Fibroblast of lung (primary cell): ENCODE measurements around the gene PCDHGB6. TPM values are rescaled to one million over a fixed set of nuclear protein-coding genes. Genes with fewer than 3 reads are reported as not detected.

Source experiments
- DNase-seq, 2 donors: peaks; one replicate each; pipeline versions ENCODE4 v3.0.0 to v3.0.0-alpha.2; 2010; ENCODE audit warnings: low read depth in 2 of 2
- H2AFZ ChIP-seq: 2 replicates; pipeline ENCODE4 v1.5.1; 2012; ENCODE audit warnings: low read length, control low read depth, inconsistent platforms
- H3K27ac ChIP-seq: 2 replicates; pipeline ENCODE4 v1.5.1; 2011; ENCODE audit warnings: low read length, control low read depth; ENCODE audit not compliant: insufficient read depth
- H3K27me3 ChIP-seq: 2 replicates; pipeline ENCODE4 v1.5.1; 2011; ENCODE audit warnings: mild to moderate bottlenecking, low read length; ENCODE audit not compliant: control insufficient read depth, insufficient read depth
- H3K36me3 ChIP-seq: 2 replicates; pipeline ENCODE4 v1.5.1; 2011; ENCODE audit warnings: low read length; ENCODE audit not compliant: control insufficient read depth, insufficient read depth
- H3K4me1 ChIP-seq: 2 replicates; pipeline ENCODE4 v1.5.1; 2011; ENCODE audit warnings: low read length; ENCODE audit not compliant: control insufficient read depth, insufficient read depth; ENCODE audit errors: extremely low read depth
- H3K4me2 ChIP-seq: 2 replicates; pipeline ENCODE4 v1.5.1; 2011; ENCODE audit warnings: low read length, control low read depth; ENCODE audit not compliant: insufficient read depth; ENCODE audit errors: extremely low read depth
- H3K4me3 ChIP-seq, 4 experiments: fragments of 200-600 bp in 1 of 4; sonication (generic) in 1 of 4; replicated peaks in 1 of 4; 2 replicates each; pipeline ENCODE4 v1.5.1; 2011 to 2016; ENCODE audit warnings: low read length in 4 of 4, low read depth in 3 of 4, mild to moderate bottlenecking in 3 of 4, control low read depth in 2 of 4, inconsistent platforms in 1 of 4, mixed read lengths in 1 of 4; ENCODE audit not compliant: insufficient read depth in 1 of 4; ENCODE audit errors: control extremely low read depth in 1 of 4
- H3K79me2 ChIP-seq: 2 replicates; pipeline ENCODE4 v1.5.1; 2012; ENCODE audit warnings: mild to moderate bottlenecking, low read length, inconsistent platforms; ENCODE audit not compliant: control insufficient read depth, insufficient read depth
- H3K9ac ChIP-seq: 2 replicates; pipeline ENCODE4 v1.5.1; 2011; ENCODE audit warnings: mild to moderate bottlenecking, low read length, control low read depth; ENCODE audit not compliant: insufficient read depth
- H3K9me3 ChIP-seq: 2 replicates; pipeline ENCODE4 v1.5.1; 2012; ENCODE audit warnings: low read depth, low read length; ENCODE audit not compliant: control insufficient read depth, insufficient read depth
- H4K20me1 ChIP-seq: 2 replicates; pipeline ENCODE4 v1.5.1; 2011; ENCODE audit warnings: low read length; ENCODE audit not compliant: control insufficient read depth, insufficient read depth; ENCODE audit errors: extremely low read depth
- CTCF ChIP-seq, 2 donors: IDR thresholded peaks in 1 of 2; conservative IDR thresholded peaks in 1 of 2; 1 replicate in 1 of 2; 2 replicates in 1 of 2; pipeline ENCODE4 v1.5.1; 2011 to 2012; ENCODE audit warnings: low read length in 2 of 2, control low read depth in 1 of 2, inconsistent platforms in 1 of 2, low read depth in 1 of 2, mild to moderate bottlenecking in 1 of 2
- EZH2 ChIP-seq: IDR thresholded peaks from 2 replicates; pipeline ENCODE4 v1.5.1; 2012; ENCODE audit warnings: low read length, control low read depth, mild to moderate bottlenecking; ENCODE audit errors: missing control alignments
- polyA plus RNA-seq, 2 donors: library from polyadenylated mRNA; depleted of rRNA in 1 of 2; stranded (reverse) in 1 of 2; unstranded in 1 of 2; fragments of >200 nt; gene quantifications; 2 replicates each; pipeline ENCODE4 v1.2.1, GENCODE V29; 2011 to 2012; ENCODE audit warnings: missing spikeins in 1 of 2
- total RNA-seq: library from RNA; depleted of rRNA; stranded (reverse); fragments of >200 nt; gene quantifications from 2 replicates; pipeline ENCODE4 v1.2.1, GENCODE V29; 2014

PCDHGB6 gene
- total and polyA plus RNA-seq, 2 donors (not counting 1 experiment from before 2014, with no cell fraction given) = 2.6 to 4.3 TPM

GRCh38 chr5:141439411-141440141 is 31.8 kb downstream of the PCDHGB6 start:
- Histone ChIP-seq H3K4me1 (no peaks in the 10 kb centered on the region), H3K9me3 (no peaks in the 10 kb centered on the region), H3K27ac (no peak overlapping the region), H4K20me1 (no peaks in the 10 kb centered on the region), H3K9ac (no peak overlapping the region), H3K4me3 (no peak overlapping the region), H3K4me2 (no peak overlapping the region), H3K36me3 (no peaks in the 10 kb centered on the region), H3K27me3 (no peaks in the 10 kb centered on the region), H3K79me2 (no peaks in the 10 kb centered on the region), H2AFZ (no peak overlapping the region)
- DNase-seq = peak in 1 of 2 donors; percentile 52
- TF ChIP-seq EZH2 (no peak), CTCF (conservative IDR thresholded peaks at IDR 0.05 in 1 of 2, IDR thresholded peaks at IDR 0.05 in 1 of 2; ENCODE audit: low read depth in 1 of 2, low read length in 2 of 2) (no peak)

DNA sequence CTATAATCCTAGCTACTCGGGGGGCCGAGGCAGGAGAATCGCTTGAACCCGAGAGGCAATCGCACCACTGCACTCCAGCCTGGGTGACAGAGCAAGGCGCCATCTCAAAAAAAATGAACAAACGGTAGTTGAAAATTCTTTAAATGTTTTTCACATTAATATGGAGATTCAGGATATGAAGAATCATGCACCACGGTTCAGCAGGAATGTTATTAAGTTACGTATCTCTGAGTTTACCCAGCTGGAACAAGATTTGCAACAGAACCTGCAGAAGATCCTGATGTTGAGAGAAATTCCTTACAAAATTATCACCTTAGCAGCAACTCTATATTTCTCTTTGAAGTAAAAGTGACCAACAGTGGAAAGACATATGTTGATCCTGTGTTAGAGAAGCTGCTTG is 32.5 kb downstream of the PCDHGB6 start:
- TF ChIP-seq CTCF (conservative IDR thresholded peaks at IDR 0.05 in 1 of 2, IDR thresholded peaks at IDR 0.05 in 1 of 2; ENCODE audit: low read depth in 1 of 2, low read length in 2 of 2) (no peak), EZH2 (no peak)
- Histone ChIP-seq H3K9ac (no peak overlapping the region), H3K4me2 (no peak overlapping the region), H3K27me3 (no peaks in the 10 kb centered on the region), H4K20me1 (no peaks in the 10 kb centered on the region), H3K79me2 (no peaks in the 10 kb centered on the region), H3K4me1 (no peaks in the 10 kb centered on the region), H3K27ac (no peak overlapping the region), H3K4me3 (no peak overlapping the region), H3K9me3 (no peaks in the 10 kb centered on the region), H3K36me3 (no peaks in the 10 kb centered on the region), H2AFZ (no peak overlapping the region)
- DNase-seq = no peak

DNA sequence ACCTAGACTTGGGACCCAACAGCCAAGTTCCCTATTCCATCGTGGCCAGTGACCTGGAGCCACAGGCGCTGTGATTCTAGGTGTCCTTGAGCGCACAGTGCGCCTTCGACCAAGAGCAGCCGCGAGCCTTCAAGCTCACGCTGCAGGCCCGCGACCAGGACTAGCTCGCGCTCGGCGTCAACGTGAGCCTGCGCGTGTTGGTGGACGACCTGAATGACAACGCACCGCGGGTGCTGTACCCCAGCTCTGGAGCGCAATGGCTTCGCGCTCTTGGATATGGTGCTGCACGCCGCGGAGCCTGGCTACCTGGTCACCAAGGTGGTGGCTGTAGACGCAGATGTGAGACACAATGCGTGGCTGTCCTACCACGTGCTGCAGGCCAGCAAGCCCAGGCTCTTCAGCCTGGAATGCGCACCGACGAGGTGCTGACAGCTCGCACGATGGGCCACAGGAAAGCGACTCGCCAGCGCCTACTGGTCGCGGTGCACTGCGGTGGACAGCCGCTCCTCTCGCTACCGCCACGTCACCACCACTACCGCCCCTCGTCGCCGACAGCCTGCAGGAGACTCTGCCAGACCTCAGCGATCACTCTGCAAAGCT is 33.9 kb downstream of the PCDHGB6 start:
- Histone ChIP-seq H3K36me3 (no peaks in the 10 kb centered on the region), H3K4me2 (no peak overlapping the region), H3K79me2 (no peaks in the 10 kb centered on the region), H3K4me1 (no peaks in the 10 kb centered on the region), H3K9ac (no peak overlapping the region), H4K20me1 (no peaks in the 10 kb centered on the region), H3K4me3 (no peak overlapping the region), H3K27me3 (no peaks in the 10 kb centered on the region), H3K27ac (no peak overlapping the region), H2AFZ (no peak overlapping the region), H3K9me3 (no peaks in the 10 kb centered on the region)
- no peak for TF ChIP-seq EZH2
- no peak for DNase-seq

Other genes starting within 250 kb of the PCDHGB6 start
Only the 30 nearest of the 37 such genes appear.
- gene PCDHB10, start 215.7 kb upstream of the PCDHGB6 start, total RNA-seq = 0.77 and 2.0 TPM in 2 replicates
- gene PCDHB10, start 215.7 kb upstream of the PCDHGB6 start, polyA plus RNA-seq = 0.28 and 0.78 TPM in 2 replicates
- 0.77 and 1.7 TPM in 2 replicates for gene PCDHB11, start 208.4 kb upstream of the PCDHGB6 start, total RNA-seq
- gene PCDHB11, start 208.4 kb upstream of the PCDHGB6 start, polyA plus RNA-seq = 0.11 and 0.36 TPM in 2 replicates
- gene PCDHB12, start 199.3 kb upstream of the PCDHGB6 start, total RNA-seq = 0.26 and 0.66 TPM in 2 replicates
- 0.02 and 0.27 TPM in 2 replicates for gene PCDHB12, start 199.3 kb upstream of the PCDHGB6 start, polyA plus RNA-seq
- 0.26 and 1.5 TPM in 2 replicates for gene PCDHB13, start 194.1 kb upstream of the PCDHGB6 start, total RNA-seq
- gene PCDHB13, start 194.1 kb upstream of the PCDHGB6 start, polyA plus RNA-seq = 0.24 and 0.62 TPM in 2 replicates
- gene PCDHB14, start 184.7 kb upstream of the PCDHGB6 start, total RNA-seq = 0.77 and 1.7 TPM in 2 replicates
- gene PCDHB14, start 184.7 kb upstream of the PCDHGB6 start, polyA plus RNA-seq = 0.18 and 0.86 TPM in 2 replicates
- 0.77 and 1.8 TPM in 2 replicates for gene PCDHB15, start 162.6 kb upstream of the PCDHGB6 start, total RNA-seq
- 0.12 and 0.31 TPM in 2 replicates for gene PCDHB15, start 162.6 kb upstream of the PCDHGB6 start, polyA plus RNA-seq
- 0.66 TPM in 1 of 2 replicates, not detected in the other for gene SLC25A2, start 104.0 kb upstream of the PCDHGB6 start, total RNA-seq
- gene SLC25A2, start 104.0 kb upstream of the PCDHGB6 start, polyA plus RNA-seq = not detected in 2 replicates
- gene TAF7, start 87.2 kb upstream of the PCDHGB6 start, total RNA-seq = 87.1 and 107 TPM in 2 replicates
- gene TAF7, start 87.2 kb upstream of the PCDHGB6 start, polyA plus RNA-seq = 64.9 and 73.0 TPM in 2 replicates
- 1.0 and 1.8 TPM in 2 replicates for gene PCDHGA1, start 77.5 kb upstream of the PCDHGB6 start, total RNA-seq
- 1.1 and 1.6 TPM in 2 replicates for gene PCDHGA1, start 77.5 kb upstream of the PCDHGB6 start, polyA plus RNA-seq
- 2.8 and 4.5 TPM in 2 replicates for gene PCDHGA2, start 69.3 kb upstream of the PCDHGB6 start, total RNA-seq
- 4.2 and 5.8 TPM in 2 replicates for gene PCDHGA2, start 69.3 kb upstream of the PCDHGB6 start, polyA plus RNA-seq
- gene PCDHGA3, start 64.2 kb upstream of the PCDHGB6 start, total RNA-seq = 1.5 and 2.8 TPM in 2 replicates
- gene PCDHGA3, start 64.2 kb upstream of the PCDHGB6 start, polyA plus RNA-seq = 1.3 and 1.4 TPM in 2 replicates
- gene PCDHGB1, start 57.9 kb upstream of the PCDHGB6 start, total RNA-seq = 3.1 and 4.3 TPM in 2 replicates
- 1.7 TPM in 2 replicates for gene PCDHGB1, start 57.9 kb upstream of the PCDHGB6 start, polyA plus RNA-seq
- 2.8 and 7.6 TPM in 2 replicates for gene PCDHGA4, start 53.0 kb upstream of the PCDHGB6 start, total RNA-seq
- gene PCDHGA4, start 53.0 kb upstream of the PCDHGB6 start, polyA plus RNA-seq = 3.1 and 6.4 TPM in 2 replicates
- gene PCDHGB2, start 48.0 kb upstream of the PCDHGB6 start, total RNA-seq = 3.1 and 4.6 TPM in 2 replicates
- 2.3 and 5.7 TPM in 2 replicates for gene PCDHGB2, start 48.0 kb upstream of the PCDHGB6 start, polyA plus RNA-seq
- 1.5 and 2.6 TPM in 2 replicates for gene PCDHGA5, start 43.9 kb upstream of the PCDHGB6 start, total RNA-seq
- gene PCDHGA5, start 43.9 kb upstream of the PCDHGB6 start, polyA plus RNA-seq = 1.2 and 1.4 TPM in 2 replicates
- gene PCDHGB3, start 37.8 kb upstream of the PCDHGB6 start, total RNA-seq = 3.1 and 5.8 TPM in 2 replicates
- 2.5 and 2.9 TPM in 2 replicates for gene PCDHGB3, start 37.8 kb upstream of the PCDHGB6 start, polyA plus RNA-seq
- gene PCDHGA6, start 34.1 kb upstream of the PCDHGB6 start, total RNA-seq = 3.1 and 4.8 TPM in 2 replicates
- gene PCDHGA6, start 34.1 kb upstream of the PCDHGB6 start, polyA plus RNA-seq = 3.9 and 4.2 TPM in 2 replicates
- gene PCDHGA7, start 25.3 kb upstream of the PCDHGB6 start, total RNA-seq = 2.8 and 6.8 TPM in 2 replicates
- 2.7 and 3.0 TPM in 2 replicates for gene PCDHGA7, start 25.3 kb upstream of the PCDHGB6 start, polyA plus RNA-seq
- gene PCDHGB4, start 20.3 kb upstream of the PCDHGB6 start, total RNA-seq = 10.0 and 18.3 TPM in 2 replicates
- gene PCDHGB4, start 20.3 kb upstream of the PCDHGB6 start, polyA plus RNA-seq = 13.3 and 15.5 TPM in 2 replicates
- 2.6 and 4.6 TPM in 2 replicates for gene PCDHGA8, start 15.4 kb upstream of the PCDHGB6 start, total RNA-seq
- gene PCDHGA8, start 15.4 kb upstream of the PCDHGB6 start, polyA plus RNA-seq = 0.76 and 1.1 TPM in 2 replicates
- gene PCDHGB5, start 10.1 kb upstream of the PCDHGB6 start, total RNA-seq = 17.5 and 21.5 TPM in 2 replicates
- 19.6 TPM in 2 replicates for gene PCDHGB5, start 10.1 kb upstream of the PCDHGB6 start, polyA plus RNA-seq
- 2.6 and 4.8 TPM in 2 replicates for gene PCDHGA9, start 5.2 kb upstream of the PCDHGB6 start, total RNA-seq
- 3.2 and 3.3 TPM in 2 replicates for gene PCDHGA9, start 5.2 kb upstream of the PCDHGB6 start, polyA plus RNA-seq
- gene PCDHGA10, start 5.0 kb downstream of the PCDHGB6 start, total RNA-seq = 7.4 and 10.2 TPM in 2 replicates
- gene PCDHGA10, start 5.0 kb downstream of the PCDHGB6 start, polyA plus RNA-seq = 3.8 and 4.2 TPM in 2 replicates
- gene PCDHGB7, start 9.7 kb downstream of the PCDHGB6 start, total RNA-seq = 13.0 and 13.6 TPM in 2 replicates
- 11.3 and 15.3 TPM in 2 replicates for gene PCDHGB7, start 9.7 kb downstream of the PCDHGB6 start, polyA plus RNA-seq
- 5.9 and 8.6 TPM in 2 replicates for gene PCDHGA11, start 13.0 kb downstream of the PCDHGB6 start, total RNA-seq
- gene PCDHGA11, start 13.0 kb downstream of the PCDHGB6 start, polyA plus RNA-seq = 4.7 and 10.8 TPM in 2 replicates
- 9.2 and 13.7 TPM in 2 replicates for gene PCDHGA12, start 22.5 kb downstream of the PCDHGB6 start, total RNA-seq
- gene PCDHGA12, start 22.5 kb downstream of the PCDHGB6 start, polyA plus RNA-seq = 11.9 and 14.1 TPM in 2 replicates
- gene PCDHGC3, start 67.9 kb downstream of the PCDHGB6 start, total RNA-seq = 59.0 and 63.4 TPM in 2 replicates
- 106 and 109 TPM in 2 replicates for gene PCDHGC3, start 67.9 kb downstream of the PCDHGB6 start, polyA plus RNA-seq
- gene PCDHGC4, start 77.0 kb downstream of the PCDHGB6 start, total RNA-seq = 1.5 and 3.0 TPM in 2 replicates
- gene PCDHGC4, start 77.0 kb downstream of the PCDHGB6 start, polyA plus RNA-seq = 0.48 and 0.76 TPM in 2 replicates
- gene PCDHGC5, start 81.1 kb downstream of the PCDHGB6 start, total RNA-seq = 1.3 and 2.6 TPM in 2 replicates
- gene PCDHGC5, start 81.1 kb downstream of the PCDHGB6 start, polyA plus RNA-seq = 0.97 and 1.1 TPM in 2 replicates
- gene DIAPH1, start 211.0 kb downstream of the PCDHGB6 start, total RNA-seq = 17.2 and 21.1 TPM in 2 replicates
- 30.9 and 59.5 TPM in 2 replicates for gene DIAPH1, start 211.0 kb downstream of the PCDHGB6 start, polyA plus RNA-seq